GM12801 (cell line): ENCODE measurements around the gene GADD45GIP1.

ENCODE experiments used
- TF ChIP-seq, protein P1 (sequence below): IDR thresholded peaks from one replicate; pipeline ENCODE4 v1.5.1; 2011; ENCODE audit warnings: control low read depth; ENCODE audit not compliant: insufficient read length; ENCODE audit errors: extremely low read depth

The GADD45GIP1 gene

GRCh38 chr19:12944104-12944674, 12.8 kb downstream of the GADD45GIP1 start:
- TF ChIP-seq, protein P1, sequence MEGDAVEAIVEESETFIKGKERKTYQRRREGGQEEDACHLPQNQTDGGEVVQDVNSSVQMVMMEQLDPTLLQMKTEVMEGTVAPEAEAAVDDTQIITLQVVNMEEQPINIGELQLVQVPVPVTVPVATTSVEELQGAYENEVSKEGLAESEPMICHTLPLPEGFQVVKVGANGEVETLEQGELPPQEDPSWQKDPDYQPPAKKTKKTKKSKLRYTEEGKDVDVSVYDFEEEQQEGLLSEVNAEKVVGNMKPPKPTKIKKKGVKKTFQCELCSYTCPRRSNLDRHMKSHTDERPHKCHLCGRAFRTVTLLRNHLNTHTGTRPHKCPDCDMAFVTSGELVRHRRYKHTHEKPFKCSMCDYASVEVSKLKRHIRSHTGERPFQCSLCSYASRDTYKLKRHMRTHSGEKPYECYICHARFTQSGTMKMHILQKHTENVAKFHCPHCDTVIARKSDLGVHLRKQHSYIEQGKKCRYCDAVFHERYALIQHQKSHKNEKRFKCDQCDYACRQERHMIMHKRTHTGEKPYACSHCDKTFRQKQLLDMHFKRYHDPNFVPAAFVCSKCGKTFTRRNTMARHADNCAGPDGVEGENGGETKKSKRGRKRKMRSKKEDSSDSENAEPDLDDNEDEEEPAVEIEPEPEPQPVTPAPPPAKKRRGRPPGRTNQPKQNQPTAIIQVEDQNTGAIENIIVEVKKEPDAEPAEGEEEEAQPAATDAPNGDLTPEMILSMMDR = no peak

GRCh38 chr19:12943437-12944044, 13.5 kb downstream of the GADD45GIP1 start:
- TF ChIP-seq, protein P1 = no peak

DNA sequence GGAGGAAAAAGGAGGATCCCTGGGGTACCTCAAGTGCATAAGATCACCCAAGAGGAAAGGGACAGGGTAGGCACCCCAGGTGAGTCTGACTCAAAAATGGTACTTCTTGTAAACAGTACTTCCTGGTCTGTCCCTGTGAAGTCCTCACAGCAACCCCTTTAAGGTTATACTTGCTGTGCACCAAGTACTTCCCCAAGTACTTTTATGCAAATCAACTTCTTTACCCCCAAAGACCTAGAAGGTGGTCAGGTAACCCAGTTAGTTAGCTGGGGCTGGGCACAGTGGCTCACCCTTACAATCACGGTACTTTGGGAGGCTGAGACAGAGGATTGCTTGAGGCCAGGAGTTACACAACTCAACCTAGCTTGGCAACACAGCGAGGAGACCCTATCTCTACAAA, 16.1 kb downstream of the GADD45GIP1 start:
- TF ChIP-seq, protein P1 = no peak

DNA sequence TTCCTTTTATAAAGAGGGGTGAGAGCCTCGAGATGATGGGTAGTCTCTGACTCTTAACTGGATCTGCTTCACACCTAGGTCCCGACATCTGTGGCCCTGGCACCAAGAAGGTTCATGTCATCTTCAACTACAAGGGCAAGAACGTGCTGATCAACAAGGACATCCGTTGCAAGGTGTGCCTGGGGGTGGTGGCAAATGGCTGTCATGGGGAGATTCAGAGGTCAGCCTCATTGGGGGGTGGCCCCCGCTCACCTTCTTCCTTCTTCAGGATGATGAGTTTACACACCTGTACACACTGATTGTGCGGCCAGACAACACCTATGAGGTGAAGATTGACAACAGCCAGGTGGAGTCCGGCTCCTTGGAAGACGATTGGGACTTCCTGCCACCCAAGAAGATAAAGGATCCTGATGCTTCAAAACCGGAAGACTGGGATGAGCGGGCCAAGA, 17.0 kb downstream of the GADD45GIP1 start:
- TF ChIP-seq, protein P1 = no peak

GRCh38 chr19:12938779-12939601, 18.0 kb downstream of the GADD45GIP1 start:
- TF ChIP-seq, protein P1 = no peak

- TF ChIP-seq, protein P1 = no peak
Observed at GRCh38 chr19:12937927-12938778, 18.9 kb downstream of the GADD45GIP1 start, which contains the start of gene CALR. CALR (plus strand) TSS chr19:12938609; CDS start chr19:12938680, 71 bp downstream.
